GM21390 (cell line): ENCODE data around the gene ZDHHC6.
A peak's percentile ranks its signal among the peaks of the same experiment; 100 is the strongest.
"Not testable (repeated sequence)": the region's sequence is repeated elsewhere in the genome, so short reads cannot be mapped to it uniquely, and the experiment has no call there.

Experiments used
- ATAC-seq: cut with Tn5 transposase; IDR thresholded peaks from one replicate; pipeline ENCODE4 v1.9.1; 2021; ENCODE audit not compliant: unreplicated experiment

The ZDHHC6 gene

GRCh38 chr10:112446055-112446854 lies 459 bp downstream of the ZDHHC6 start:
- ATAC-seq = peak; percentile 27

- no peak for ATAC-seq
Observed at GRCh38 chr10:112442063-112442462, 4.7 kb downstream of the ZDHHC6 start.

GRCh38 chr10:112441520-112441919 lies 5.2 kb downstream of the ZDHHC6 start:
- ATAC-seq = no peak

- ATAC-seq = no peak
Observed at GRCh38 chr10:112438356-112438755, 8.4 kb downstream of the ZDHHC6 start.

GRCh38 chr10:112434988-112435619 lies 11.6 kb downstream of the ZDHHC6 start:
- no peak for ATAC-seq

GRCh38 chr10:112433136-112433535 lies 13.6 kb downstream of the ZDHHC6 start:
- no peak for ATAC-seq

- ATAC-seq = no peak
Observed at GRCh38 chr10:112429654-112430230, 17.0 kb downstream of the ZDHHC6 start.

- no peak for ATAC-seq
Observed at GRCh38 chr10:112429147-112429546, 17.6 kb downstream of the ZDHHC6 start.

- ATAC-seq = no peak
Observed at GRCh38 chr10:112426111-112426510, 20.6 kb downstream of the ZDHHC6 start.

GRCh38 chr10:112424651-112425050 lies 22.1 kb downstream of the ZDHHC6 start:
- ATAC-seq = no peak

- ATAC-seq = no peak
Observed at GRCh38 chr10:112421731-112422130, 25.0 kb downstream of the ZDHHC6 start.

- no peak for ATAC-seq
Observed at GRCh38 chr10:112412696-112413095, 34.0 kb downstream of the ZDHHC6 start.

- ATAC-seq = no peak
Observed at GRCh38 chr10:112409755-112410154, 37.0 kb downstream of the ZDHHC6 start.

- ATAC-seq = no peak
Observed at GRCh38 chr10:112409299-112409698, 37.4 kb downstream of the ZDHHC6 start.

GRCh38 chr10:112407696-112408095 lies 39.0 kb downstream of the ZDHHC6 start:
- ATAC-seq = no peak

- not testable (repeated sequence) for ATAC-seq
Observed at GRCh38 chr10:112406806-112407205, 39.9 kb downstream of the ZDHHC6 start.

GRCh38 chr10:112404617-112405016 lies 42.1 kb downstream of the ZDHHC6 start:
- ATAC-seq = no peak

GRCh38 chr10:112402917-112403316 lies 43.8 kb downstream of the ZDHHC6 start:
- ATAC-seq = no peak

- no peak for ATAC-seq
Observed at GRCh38 chr10:112397592-112397991, 49.1 kb downstream of the ZDHHC6 start.

- ATAC-seq = no peak
Observed at GRCh38 chr10:112395809-112396530, 50.7 kb downstream of the ZDHHC6 start.

- ATAC-seq = no peak
Observed at GRCh38 chr10:112394475-112394875, 52.2 kb downstream of the ZDHHC6 start.
